Fibroblast of lung (primary cell): ENCODE measurements around the gene PDE3A.

Experiments used
- EZH2 ChIP-seq: IDR thresholded peaks from 2 replicates; pipeline ENCODE4 v1.5.1; 2012; ENCODE audit warnings: low read length, control low read depth, mild to moderate bottlenecking; ENCODE audit errors: missing control alignments
- TF ChIP-seq, protein P1 (sequence below), 2 donors: IDR thresholded peaks in 1 of 2; conservative IDR thresholded peaks in 1 of 2; 1 replicate in 1 of 2; 2 replicates in 1 of 2; pipeline ENCODE4 v1.5.1; 2011 to 2012; ENCODE audit warnings: low read length in 2 of 2, control low read depth in 1 of 2, inconsistent platforms in 1 of 2, low read depth in 1 of 2, mild to moderate bottlenecking in 1 of 2

- TF ChIP-seq, protein P1, sequence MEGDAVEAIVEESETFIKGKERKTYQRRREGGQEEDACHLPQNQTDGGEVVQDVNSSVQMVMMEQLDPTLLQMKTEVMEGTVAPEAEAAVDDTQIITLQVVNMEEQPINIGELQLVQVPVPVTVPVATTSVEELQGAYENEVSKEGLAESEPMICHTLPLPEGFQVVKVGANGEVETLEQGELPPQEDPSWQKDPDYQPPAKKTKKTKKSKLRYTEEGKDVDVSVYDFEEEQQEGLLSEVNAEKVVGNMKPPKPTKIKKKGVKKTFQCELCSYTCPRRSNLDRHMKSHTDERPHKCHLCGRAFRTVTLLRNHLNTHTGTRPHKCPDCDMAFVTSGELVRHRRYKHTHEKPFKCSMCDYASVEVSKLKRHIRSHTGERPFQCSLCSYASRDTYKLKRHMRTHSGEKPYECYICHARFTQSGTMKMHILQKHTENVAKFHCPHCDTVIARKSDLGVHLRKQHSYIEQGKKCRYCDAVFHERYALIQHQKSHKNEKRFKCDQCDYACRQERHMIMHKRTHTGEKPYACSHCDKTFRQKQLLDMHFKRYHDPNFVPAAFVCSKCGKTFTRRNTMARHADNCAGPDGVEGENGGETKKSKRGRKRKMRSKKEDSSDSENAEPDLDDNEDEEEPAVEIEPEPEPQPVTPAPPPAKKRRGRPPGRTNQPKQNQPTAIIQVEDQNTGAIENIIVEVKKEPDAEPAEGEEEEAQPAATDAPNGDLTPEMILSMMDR (conservative IDR thresholded peaks at IDR 0.05 in 1 of 2, IDR thresholded peaks at IDR 0.05 in 1 of 2; ENCODE audit: low read depth in 1 of 2, low read length in 2 of 2): no peak
- TF ChIP-seq EZH2: no peak
These were observed 159.3 kb downstream of the PDE3A start for GRCh38 chr12:20527417-20528163.
